Smooth muscle cell (in vitro differentiated cells): ENCODE measurements around the gene KCNH3. TPM values are rescaled to one million over a fixed set of nuclear protein-coding genes. Genes with fewer than 3 reads are reported as not detected.

Experiments
- DNase-seq: peaks from one replicate; lab custom pipeline; 2025; ENCODE audit not compliant: unreplicated experiment; lab: John Stamatoyannopoulos, UW
- H2AFZ ChIP-seq: fragments of 200-600 bp; sonication (generic); 2 replicates; pipeline ENCODE4 v1.6.0; 2016; ENCODE audit warnings: antibody characterized with exemption, low read depth, mild to moderate bottlenecking
- H3F3A ChIP-seq: fragments of 200-600 bp; sonication (generic); 2 replicates; pipeline ENCODE4 v1.6.0; 2017; ENCODE audit warnings: antibody characterized with exemption, low read depth
- H3K27ac ChIP-seq: fragments of 200-600 bp; sonication (generic); 2 replicates; pipeline ENCODE4 v1.5.1; 2016; ENCODE audit warnings: low read depth, mild to moderate bottlenecking
- H3K27me3 ChIP-seq: fragments of 200-600 bp; sonication (generic); 2 replicates; pipeline ENCODE4 v1.6.1; 2016; ENCODE audit warnings: low read depth, mild to moderate bottlenecking
- H3K36me3 ChIP-seq: fragments of 200-600 bp; sonication (generic); 2 replicates; pipeline ENCODE4 v1.5.1; 2016; ENCODE audit warnings: low read depth
- H3K4me1 ChIP-seq: fragments of 200-600 bp; sonication (generic); 2 replicates; pipeline ENCODE4 v1.5.1; 2016; ENCODE audit warnings: low read depth
- H3K4me2 ChIP-seq: fragments of 200-600 bp; sonication (generic); 2 replicates; pipeline ENCODE4 v1.6.0; 2016; ENCODE audit warnings: mild to moderate bottlenecking
- H3K4me3 ChIP-seq: fragments of 200-600 bp; sonication (generic); 2 replicates; pipeline ENCODE4 v1.5.1; 2016; ENCODE audit warnings: mild to moderate bottlenecking
- H3K79me2 ChIP-seq: fragments of 200-600 bp; sonication (generic); 2 replicates; pipeline ENCODE4 v1.6.0; 2016; ENCODE audit warnings: low read depth, mild to moderate bottlenecking
- H3K9ac ChIP-seq: fragments of 200-600 bp; sonication (generic); 2 replicates; pipeline ENCODE4 v1.6.0; 2016; ENCODE audit warnings: low read depth
- H3K9me3 ChIP-seq: fragments of 200-600 bp; sonication (generic); replicated peaks from 2 replicates; pipeline ENCODE4 v1.5.1; 2016; ENCODE audit warnings: low read depth
- H4K20me1 ChIP-seq: fragments of 200-600 bp; sonication (generic); 2 replicates; pipeline ENCODE4 v1.6.0; 2016; ENCODE audit warnings: low read depth
- CTCF ChIP-seq: fragments of 200-600 bp; sonication (generic); IDR thresholded peaks from 2 replicates; pipeline ENCODE4 v1.5.1; 2017; ENCODE audit warnings: borderline replicate concordance, mild to moderate bottlenecking, antibody characterized with exemption; ENCODE audit not compliant: insufficient read depth, poor library complexity, severe bottlenecking
- WGBS: methylation state at CpG from one replicate; pipeline ENCODE4 v1.1.7; 2016; ENCODE audit warnings: low lambda C conversion rate; 5-methylcytosine and 5-hydroxymethylcytosine counted together
- polyA plus RNA-seq: library from polyadenylated mRNA; unstranded; fragments of >200 nt; fragmentation: Nextera tagmentation; extraction: Ambion mirVana; gene quantifications from 2 replicates; pipeline ENCODE4 v1.2.1, GENCODE V29; 2016
- total RNA-seq: library from RNA; depleted of rRNA; stranded (reverse); fragments of >200 nt; gene quantifications from 2 replicates; pipeline ENCODE4 v1.2.3, GENCODE V29; 2014

Gene KCNH3
- total and polyA plus RNA-seq, 2 experiments from 2014 or later, result 0.09 to 0.94 TPM

GRCh38 chr12:49549735-49550692 is 11.2 kb downstream of the KCNH3 start:
- no peaks in the 10 kb centered on the region for H3K36me3 ChIP-seq
- no peaks in the 10 kb centered on the region for H3K9me3 ChIP-seq
- no peak overlapping the region for H2AFZ ChIP-seq
- 97% methylated on average over 28 of the region's 28 CpGs for WGBS
- H3K4me1 ChIP-seq, result peaks cover 9% of the 10 kb centered on the region
- peaks cover 37% of the 10 kb centered on the region for H3K27me3 ChIP-seq
- TF ChIP-seq CTCF, result no peak
- no peak overlapping the region for H3K27ac ChIP-seq
- no peaks in the 10 kb centered on the region for H4K20me1 ChIP-seq
- no peak for DNase-seq
- H3K4me3 ChIP-seq, result no peak overlapping the region
- H3K4me2 ChIP-seq, result no peak overlapping the region
- H3K79me2 ChIP-seq, result no peaks in the 10 kb centered on the region
- no peaks in the 10 kb centered on the region for H3F3A ChIP-seq
- H3K9ac ChIP-seq, result no peak overlapping the region

- Histone ChIP-seq H3K27me3 (peaks cover 30% of the 10 kb centered on the region), H3K4me3 (no peak overlapping the region), H2AFZ (no peak overlapping the region), H3F3A (no peaks in the 10 kb centered on the region), H3K4me2 (no peak overlapping the region), H3K9ac (no peak overlapping the region), H3K4me1 (peaks cover 9% of the 10 kb centered on the region), H3K79me2 (no peaks in the 10 kb centered on the region), H3K9me3 (no peaks in the 10 kb centered on the region), H4K20me1 (no peaks in the 10 kb centered on the region), H3K36me3 (no peaks in the 10 kb centered on the region), H3K27ac (no peak overlapping the region)
- no peak for DNase-seq
- 93% methylated on average over 6 of the region's 6 CpGs for WGBS
- TF ChIP-seq CTCF, result no peak
These were observed 11.9 kb downstream of the KCNH3 start for GRCh38 chr12:49550693-49551252.

- no peak for TF ChIP-seq CTCF
- H3K36me3 ChIP-seq, result no peaks in the 10 kb centered on the region
- no peak overlapping the region for H3K9ac ChIP-seq
- peaks cover 9% of the 10 kb centered on the region for H3K4me1 ChIP-seq
- H2AFZ ChIP-seq, result no peak overlapping the region
- H3K79me2 ChIP-seq, result no peaks in the 10 kb centered on the region
- no peak overlapping the region for H3K4me3 ChIP-seq
- no peak overlapping the region for H3K4me2 ChIP-seq
- WGBS, result 86% methylated on average over 7 of the region's 7 CpGs
- H4K20me1 ChIP-seq, result no peaks in the 10 kb centered on the region
- no peak overlapping the region for H3K27ac ChIP-seq
- H3K9me3 ChIP-seq, result no peaks in the 10 kb centered on the region
- H3F3A ChIP-seq, result no peaks in the 10 kb centered on the region
- H3K27me3 ChIP-seq, result peaks cover 17% of the 10 kb centered on the region
- no peak for DNase-seq
These were observed 13.2 kb downstream of the KCNH3 start for GRCh38 chr12:49552014-49552413.

GRCh38 chr12:49552425-49552824 is 13.6 kb downstream of the KCNH3 start:
- peaks cover 14% of the 10 kb centered on the region for H3K27me3 ChIP-seq
- H3F3A ChIP-seq, result no peaks in the 10 kb centered on the region
- H2AFZ ChIP-seq, result no peak overlapping the region
- H3K4me3 ChIP-seq, result no peak overlapping the region
- peaks cover 9% of the 10 kb centered on the region for H3K4me1 ChIP-seq
- H3K4me2 ChIP-seq, result no peak overlapping the region
- no peaks in the 10 kb centered on the region for H3K79me2 ChIP-seq
- no peaks in the 10 kb centered on the region for H4K20me1 ChIP-seq
- no peaks in the 10 kb centered on the region for H3K36me3 ChIP-seq
- no peaks in the 10 kb centered on the region for H3K9me3 ChIP-seq
- no peak for DNase-seq
- no peak overlapping the region for H3K9ac ChIP-seq
- no peak overlapping the region for H3K27ac ChIP-seq
- no peak for TF ChIP-seq CTCF
- WGBS, result 78% methylated on average over 9 of the region's 9 CpGs
